ENCODE data around the gene HIPK2.

The HIPK2 gene

DNA sequence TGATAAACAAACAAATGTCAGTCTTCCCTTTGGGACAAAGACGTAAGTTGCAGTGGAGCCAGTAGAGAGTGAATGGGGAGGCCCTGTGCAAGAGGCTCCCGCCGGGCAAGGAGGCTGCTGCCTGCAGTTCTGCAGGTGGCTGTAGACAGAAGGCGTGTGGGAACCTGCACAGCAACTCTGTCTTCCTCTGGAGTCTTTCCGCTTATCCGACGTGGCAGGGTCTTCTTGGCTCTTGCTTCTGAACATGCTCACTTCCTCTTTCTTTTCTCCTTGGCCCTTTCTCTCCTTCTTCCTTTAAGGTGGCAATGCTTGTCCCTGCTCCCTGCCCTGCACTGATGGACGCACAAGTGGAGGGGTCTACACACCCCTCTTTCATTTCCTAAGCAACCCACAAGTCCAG lies 122.5 kb downstream of the HIPK2 start:
- FAIRE-seq (no peak), DNase-seq (ENCODE audit: low spot score) (no peak)

DNA sequence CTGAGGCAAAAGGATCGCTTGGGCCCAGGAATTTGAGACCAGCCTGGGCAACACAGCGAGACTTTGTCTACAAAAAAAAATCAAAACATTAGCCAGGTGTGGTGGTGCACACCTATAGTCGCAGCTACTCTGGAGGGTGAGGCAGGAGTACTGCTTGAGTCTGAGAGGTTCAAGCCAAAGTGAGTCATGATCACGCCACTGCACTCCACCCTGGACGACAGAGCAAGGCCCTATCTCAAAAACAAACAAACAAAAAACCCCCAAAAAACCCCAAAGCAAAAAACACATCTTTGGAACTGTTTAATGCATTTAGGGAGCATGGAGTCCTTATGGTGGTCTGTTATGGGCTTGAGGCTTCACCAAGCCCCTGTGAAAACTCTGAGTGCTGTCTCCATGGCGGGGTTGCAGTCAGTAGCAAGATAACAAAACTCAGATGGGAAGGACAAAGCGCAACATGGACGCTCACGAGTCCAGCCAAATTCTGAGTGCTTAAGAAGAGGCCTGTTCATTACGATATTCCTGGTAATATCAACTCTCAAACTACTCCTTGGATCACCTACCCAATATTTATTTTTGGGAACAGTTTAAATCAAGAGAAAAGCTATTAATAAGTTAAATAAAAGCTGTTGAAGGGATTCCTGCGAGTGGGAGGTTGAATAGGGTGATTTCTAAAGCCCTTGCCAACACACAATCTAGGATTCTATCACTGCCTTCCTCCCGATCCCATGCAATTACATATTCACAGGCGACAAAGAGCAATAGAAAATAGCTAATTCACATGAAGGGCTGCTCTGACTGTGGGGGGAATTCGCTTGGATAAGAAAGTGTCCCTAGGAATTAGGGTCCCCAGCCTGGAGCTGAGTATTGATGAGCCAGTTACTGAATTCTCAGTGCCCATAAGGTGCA lies 123.3 kb downstream of the HIPK2 start:
- FAIRE-seq, result no peak

DNA sequence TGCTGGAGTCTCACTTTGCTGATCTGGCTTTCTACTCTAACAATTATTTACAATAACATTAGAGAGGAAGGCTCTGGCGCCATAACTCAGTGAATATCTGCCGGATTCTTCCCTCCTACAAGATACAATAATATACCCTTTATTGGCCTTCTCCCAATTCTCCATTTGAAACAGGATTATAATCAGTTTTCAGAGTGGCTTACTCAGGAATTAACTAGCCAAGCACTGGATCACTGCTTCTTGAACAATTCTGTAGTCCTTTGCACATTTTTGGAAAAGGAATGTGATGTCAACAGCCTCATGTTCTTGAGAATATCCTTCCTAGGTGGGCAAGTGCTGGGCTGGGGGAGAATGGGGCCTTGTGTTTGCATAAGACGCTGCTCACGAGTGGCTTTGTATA lies 125.9 kb downstream of the HIPK2 start:
- DNase-seq (ENCODE audit: low spot score), result no peak
- FAIRE-seq, result no peak

More for the DNA sequence above, 123.3 kb downstream of the HIPK2 start:
- no peak for DNase-seq (ENCODE audit: low spot score)

DNA sequence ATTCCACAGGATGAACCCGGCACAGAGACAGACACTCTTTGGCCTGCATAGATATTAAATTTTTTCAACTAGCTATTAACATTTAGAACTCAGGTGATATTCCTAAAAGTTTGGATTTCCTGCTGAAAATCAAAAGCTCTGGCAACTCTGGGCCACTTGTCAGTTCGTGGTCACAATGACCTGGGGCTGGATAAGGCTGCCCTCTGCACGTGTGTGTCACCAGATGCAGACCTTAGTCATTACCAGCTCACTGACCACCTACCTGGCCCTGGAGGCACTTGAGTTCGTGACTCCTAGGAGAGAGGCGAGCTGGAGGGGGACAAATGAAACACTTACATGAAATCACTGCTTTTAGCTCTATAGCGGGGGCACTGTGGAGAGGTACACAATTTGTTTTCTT lies 126.5 kb downstream of the HIPK2 start:
- FAIRE-seq (peak; percentile 76), DNase-seq (ENCODE audit: low spot score) (peak; percentile 67)

DNA sequence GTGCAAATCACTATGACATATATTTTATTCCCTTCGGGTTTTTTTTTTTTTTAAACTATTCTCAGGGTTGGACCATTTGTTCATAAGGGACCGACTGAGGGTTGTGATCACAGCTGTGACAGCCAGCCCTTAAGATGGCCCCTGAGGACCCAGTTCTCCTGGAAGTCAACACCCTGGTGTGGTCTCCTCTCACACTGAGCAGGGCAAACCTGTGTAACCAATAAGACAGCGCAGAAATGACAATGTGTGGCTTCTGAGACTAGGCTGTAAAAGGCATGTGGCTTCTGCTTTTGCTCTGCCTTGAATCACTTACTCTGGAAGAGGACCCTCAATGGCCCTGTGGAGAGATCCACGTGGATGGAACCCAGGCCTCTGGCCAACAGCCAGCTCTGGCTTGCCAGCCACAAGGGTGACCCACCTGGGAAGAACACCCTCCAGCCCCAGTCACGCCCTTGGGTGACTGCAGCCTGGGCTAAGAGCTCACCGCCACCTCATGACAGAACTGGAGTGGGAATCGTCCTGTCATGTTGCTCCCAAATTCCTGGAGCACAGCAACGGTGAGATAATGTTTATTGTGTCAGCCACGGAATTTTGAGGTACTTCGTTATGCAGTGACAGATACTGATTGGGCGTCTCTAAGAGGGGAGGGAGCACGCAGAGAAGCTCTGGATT lies 127.2 kb downstream of the HIPK2 start:
- FAIRE-seq (no peak), DNase-seq (ENCODE audit: low spot score) (no peak)

DNA sequence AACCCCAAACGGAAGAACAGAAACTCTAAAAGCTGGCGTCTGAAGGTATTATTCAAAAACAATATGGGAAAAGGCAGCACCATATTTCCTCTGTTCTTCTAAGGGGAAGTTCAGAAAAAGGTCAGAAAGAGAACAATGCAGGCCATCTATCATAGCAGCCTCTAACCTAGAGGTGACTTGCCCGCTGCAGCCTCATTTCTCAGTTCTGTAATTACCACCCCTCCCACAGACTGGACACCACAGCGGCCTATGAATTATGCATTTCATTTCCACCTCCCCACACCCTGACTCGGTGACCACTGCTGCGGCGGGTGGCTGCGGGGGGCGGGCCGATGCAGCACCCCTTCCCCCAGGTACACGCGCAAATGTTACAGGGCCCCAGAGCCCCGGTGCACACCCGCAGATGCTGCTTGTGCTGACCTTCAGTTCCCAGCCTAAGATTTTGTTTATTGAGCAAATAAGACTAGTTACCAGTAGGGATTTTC lies 128.8 kb downstream of the HIPK2 start:
- DNase-seq (ENCODE audit: low spot score) (no peak), FAIRE-seq (no peak)

DNA sequence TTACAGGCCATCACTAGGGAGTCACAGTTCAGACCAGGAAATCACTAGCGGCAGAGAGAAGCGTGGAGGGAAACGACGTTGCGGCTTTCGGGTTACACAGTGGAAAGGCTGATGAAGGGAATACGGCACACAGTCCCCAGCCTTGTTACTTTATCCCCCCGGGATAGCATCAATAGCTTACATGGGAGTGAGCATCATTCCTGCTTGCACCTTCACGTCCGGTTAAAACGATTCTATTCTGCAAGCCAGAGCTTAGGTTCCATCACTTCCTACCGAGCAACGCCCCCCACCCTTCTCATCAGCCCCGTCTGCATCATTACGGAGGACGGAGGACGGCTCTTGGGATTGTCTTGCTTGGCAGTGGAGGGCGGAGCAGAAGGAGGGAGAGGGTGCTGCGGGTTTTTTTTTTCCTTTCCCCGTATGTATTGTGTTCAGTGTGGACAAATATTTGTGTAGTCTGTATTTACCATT lies 129.4 kb downstream of the HIPK2 start:
- DNase-seq (ENCODE audit: low spot score) (no peak), FAIRE-seq (no peak)

DNA sequence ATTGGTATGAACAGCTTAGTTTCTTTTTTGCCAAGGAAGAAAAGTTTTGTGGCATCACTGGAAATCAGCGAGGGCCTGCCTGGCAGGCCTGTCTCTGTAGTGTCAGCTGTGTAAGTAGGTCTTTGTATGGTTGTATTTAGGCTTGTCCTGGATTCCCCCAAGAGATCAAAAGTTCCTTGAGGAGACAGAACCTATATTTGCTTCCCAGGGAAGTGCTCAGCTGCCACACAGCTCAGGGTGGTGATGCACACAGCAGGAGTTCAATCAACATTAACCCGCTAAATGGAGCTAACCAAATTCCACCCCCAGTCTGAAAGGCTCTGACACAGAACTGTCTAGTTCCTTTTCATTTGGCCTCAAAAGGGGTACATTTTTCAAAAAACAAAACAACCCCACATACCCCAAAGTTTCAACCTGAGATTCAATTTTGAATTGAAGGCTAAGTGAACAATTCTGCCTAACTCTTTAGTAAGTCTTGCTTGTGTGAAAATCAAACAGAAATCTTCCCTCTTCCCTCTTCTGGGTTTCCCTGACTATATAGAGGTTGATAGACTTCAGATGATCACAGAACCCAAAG lies 129.9 kb downstream of the HIPK2 start:
- FAIRE-seq (no peak), DNase-seq (ENCODE audit: low spot score) (no peak)

DNA sequence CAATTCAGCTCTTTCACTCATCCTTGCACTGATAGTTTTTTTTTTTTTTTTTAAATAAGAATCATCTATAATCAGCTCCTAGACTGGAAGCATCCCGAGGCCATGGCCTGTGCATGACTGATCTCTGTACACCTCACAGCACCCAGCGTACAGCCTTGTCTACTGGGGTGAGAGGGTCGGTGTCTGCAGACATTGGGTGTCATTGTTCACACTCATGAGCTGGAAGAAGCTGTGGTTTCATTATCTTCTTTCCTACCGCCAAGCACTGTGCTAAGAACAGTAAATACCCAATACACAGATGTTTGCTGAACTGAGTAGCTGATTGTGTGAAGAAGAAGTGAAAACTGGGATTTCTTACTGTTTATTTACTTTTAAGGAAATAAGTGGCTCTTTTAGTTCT lies 130.7 kb downstream of the HIPK2 start:
- FAIRE-seq (no peak), DNase-seq (ENCODE audit: low spot score) (no peak)

DNA sequence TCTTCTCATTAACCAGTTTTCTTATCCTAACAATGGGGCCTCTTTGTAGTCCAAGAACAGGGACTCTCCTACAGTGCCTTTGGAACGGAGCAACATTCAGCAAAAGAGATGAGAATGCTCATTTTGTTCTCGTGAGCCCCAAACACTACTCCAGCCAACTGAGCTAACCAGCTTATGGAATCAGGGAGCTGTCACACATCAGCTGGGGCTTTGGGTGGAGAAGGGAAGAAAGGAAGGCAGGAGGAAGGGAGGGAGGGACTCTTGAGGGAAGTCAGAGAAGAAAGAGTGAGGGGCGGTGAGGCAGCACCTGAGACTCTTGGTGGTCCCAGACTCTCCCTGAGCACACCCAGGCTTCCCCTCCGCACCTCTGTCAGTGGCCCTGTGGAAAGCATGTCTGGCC lies 131.2 kb downstream of the HIPK2 start:
- no peak for FAIRE-seq
- no peak for DNase-seq (ENCODE audit: low spot score)

DNA sequence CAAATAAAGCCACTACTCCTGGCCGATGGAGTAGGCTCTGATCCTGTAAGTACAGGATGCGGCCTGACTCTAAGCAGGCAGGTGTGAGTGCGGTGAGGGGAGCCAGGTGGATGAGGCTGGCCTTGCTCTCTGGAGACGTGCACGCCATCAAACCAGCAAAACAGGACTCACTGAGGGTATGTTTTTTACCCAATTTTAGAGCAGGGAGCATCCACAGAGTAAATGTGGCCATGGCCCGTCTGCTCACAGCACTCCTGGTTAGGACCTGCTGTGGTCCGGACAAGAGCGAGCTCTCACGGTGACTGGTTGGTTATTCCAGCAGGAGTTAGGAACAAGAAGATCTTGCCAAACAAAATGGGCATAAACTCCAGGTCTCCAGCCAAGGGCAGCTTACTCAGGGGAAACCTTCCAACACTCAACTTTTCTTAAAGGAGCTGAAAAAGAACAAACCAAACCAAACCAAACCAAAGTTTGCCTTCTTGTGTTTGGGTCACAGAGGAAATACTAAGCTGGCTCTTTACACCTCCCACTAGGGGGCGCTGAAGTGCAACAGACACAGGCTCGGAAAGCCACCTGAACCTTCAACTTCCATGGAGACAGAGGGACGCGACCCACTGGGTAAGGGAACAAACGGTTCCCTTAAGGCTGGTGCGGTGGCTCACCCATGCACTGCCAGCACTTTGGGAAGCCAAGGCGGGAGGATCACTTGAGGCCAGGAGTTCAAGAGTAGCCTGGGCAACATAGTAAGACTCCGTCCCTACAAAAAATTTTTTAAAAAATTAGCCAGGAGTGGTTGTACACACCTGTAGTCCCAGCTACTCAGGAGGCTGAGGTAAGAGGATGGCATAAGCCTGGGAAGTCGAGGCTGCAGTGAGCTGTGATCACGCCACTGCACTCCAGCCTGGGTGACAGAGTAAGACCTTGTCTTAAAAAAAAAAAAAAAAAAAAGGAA lies 131.9 kb downstream of the HIPK2 start:
- DNase-seq (ENCODE audit: low spot score) (peak; percentile 71), FAIRE-seq (peak; percentile 5)

DNA sequence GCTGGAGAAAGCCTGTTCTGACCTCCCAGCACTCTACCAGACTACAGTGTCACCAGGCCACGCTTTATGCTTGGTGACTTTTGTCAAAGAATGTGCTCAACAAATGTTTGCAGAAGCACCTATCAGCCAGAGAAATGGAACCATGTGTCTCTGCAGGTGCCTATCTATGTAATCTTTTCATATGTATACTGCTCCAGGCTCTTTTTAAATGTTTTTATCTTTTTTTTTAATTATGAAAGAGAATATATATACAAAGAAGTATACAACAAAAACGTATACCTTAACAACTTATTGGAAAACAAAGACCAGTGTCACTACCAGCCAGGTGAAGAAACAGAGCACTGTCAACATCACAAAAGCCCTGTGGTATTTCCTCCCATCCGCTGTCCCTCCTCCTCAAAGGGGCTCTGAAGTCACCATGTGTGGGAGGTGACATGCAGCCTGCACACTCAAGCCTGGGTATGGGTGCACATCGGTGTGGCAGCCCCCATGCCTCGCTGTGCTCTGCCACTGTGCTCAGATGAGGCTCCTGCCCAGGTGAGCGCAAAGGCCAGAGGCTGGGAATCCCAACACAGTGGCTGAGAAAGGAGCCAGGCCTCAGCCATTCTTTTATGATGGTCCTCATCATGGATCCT lies 133.7 kb downstream of the HIPK2 start:
- FAIRE-seq, result no peak
- DNase-seq (ENCODE audit: low spot score), result no peak

DNA sequence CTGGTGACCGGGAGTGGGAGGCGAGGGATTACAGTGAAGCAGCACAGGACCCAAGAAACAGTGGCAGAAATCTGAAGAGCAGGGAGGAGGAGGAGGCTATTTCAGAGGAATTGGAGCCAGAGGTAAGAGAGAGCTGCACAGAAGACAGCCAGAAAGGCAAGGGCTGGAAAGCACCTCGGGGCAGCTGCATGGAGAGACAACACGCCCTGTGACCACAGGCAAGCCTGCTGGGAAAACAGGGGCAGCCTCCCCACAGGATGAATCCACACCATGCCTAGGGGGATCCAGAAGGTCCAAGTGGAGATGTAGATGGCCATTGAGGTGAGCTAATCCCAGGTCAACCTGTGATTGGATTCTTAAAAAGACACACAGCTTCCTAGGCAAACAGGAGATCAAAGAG lies 135.5 kb downstream of the HIPK2 start:
- no peak for FAIRE-seq
- no peak for DNase-seq (ENCODE audit: low spot score)

DNA sequence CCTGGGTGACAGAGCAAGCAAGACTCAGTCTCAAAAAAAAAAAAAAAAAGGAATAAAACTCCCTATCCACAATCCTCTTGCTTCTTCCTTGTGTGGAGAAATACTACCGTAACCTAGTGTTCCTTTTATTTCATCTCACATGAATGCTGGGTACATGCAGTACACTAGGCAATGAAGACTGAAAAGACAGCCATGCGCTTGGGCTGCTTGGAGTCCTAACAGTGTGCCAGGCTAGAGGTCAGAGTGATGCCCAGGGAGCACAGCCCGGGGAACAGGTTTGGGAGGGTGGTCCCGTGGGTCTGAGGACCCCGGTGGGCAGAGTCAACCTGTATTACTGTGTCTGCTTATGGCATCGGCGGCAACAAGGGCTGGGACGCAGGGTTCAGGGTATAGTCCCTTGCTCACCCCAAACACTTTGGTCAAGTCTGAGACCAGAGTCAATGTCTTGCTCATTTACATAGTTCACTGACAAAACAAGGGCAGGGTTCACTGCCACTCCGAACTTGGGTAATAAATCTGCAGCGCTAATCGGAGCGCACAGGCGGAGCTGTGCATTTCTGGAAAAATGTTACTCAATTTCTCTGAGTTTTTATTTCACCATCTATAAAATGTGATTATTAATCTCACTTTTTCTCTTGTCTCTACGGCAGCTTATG lies 136.3 kb downstream of the HIPK2 start:
- DNase-seq (ENCODE audit: low spot score) (no peak), FAIRE-seq (no peak)

DNA sequence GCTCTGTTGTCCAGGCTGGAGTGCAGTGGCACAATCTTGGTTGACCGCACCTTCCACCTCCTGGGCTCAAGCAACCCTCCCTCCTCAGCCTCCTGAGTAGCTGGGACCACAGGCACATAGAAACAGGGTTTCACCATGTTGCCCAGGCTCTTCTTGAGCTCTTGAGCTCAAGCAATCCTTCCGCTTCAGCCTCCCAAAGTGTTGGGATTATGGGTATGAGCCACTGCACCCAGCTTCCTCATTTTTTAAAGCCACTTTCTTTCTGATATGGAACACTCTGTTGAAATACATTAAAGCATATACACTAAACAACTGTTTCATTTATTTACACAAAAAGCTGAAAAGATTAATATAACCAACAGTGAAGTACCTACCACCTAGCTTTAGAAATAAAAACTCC lies 137.1 kb downstream of the HIPK2 start:
- no peak for FAIRE-seq

DNA sequence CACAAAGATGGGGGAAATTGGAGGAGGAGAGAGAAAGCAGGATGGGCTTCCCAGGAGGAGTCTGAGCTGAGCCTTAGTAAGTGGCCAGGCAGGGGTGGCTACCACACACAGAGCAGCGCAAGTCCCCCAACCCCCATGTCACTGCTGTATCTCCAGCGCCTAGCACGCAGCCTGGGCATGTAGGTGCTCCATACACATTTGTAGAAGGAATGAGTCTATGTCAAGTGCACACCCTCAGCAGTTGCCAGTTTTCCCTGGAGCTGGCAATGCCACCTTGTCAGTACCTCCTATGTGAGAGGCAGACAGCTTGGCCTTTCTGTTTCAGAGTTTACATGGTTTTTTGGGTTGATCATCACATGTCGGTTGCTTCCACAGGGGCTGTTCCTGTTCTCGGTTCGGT lies 138.2 kb downstream of the HIPK2 start:
- FAIRE-seq, result no peak
- DNase-seq (ENCODE audit: low spot score), result no peak

More for the DNA sequence above, 137.1 kb downstream of the HIPK2 start:
- DNase-seq (ENCODE audit: low spot score), result no peak

DNA sequence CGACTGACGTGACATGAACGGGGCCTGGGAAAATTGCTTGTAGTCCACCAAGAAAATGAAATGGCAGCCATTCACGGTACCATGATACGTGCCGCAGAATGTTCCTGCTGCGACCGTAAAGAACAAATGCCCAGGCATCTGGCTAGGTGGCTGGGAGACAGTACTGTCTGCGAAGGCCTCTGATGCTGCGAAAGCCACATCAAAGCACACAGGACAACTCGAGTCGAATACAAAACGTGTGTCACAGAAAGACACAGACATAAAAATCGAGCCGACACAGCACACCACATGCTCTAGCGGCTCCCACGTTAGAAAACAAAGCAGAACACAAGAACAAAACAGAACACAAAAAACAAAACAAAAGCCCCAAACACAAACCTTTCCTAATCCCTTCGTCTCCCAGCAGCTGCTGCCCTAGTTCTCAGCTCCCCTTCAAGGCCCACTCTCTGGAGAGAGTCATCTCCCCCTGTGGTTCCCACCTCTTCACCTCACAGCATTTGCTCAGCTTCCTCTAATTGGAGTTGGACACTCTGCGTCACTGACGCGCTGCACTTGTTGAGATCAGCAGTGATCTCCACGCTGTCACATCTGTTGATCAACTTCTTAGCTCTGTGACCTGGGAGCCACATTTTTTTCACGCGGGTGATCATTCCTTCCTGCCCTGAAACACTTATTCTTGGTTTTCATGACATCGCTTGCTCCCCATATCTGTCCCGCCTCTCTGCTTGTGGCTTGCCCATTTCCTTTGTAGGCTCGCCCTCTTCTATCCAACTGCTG lies 142.1 kb downstream of the HIPK2 start:
- no peak for DNase-seq (ENCODE audit: low spot score)
- no peak for FAIRE-seq

DNA sequence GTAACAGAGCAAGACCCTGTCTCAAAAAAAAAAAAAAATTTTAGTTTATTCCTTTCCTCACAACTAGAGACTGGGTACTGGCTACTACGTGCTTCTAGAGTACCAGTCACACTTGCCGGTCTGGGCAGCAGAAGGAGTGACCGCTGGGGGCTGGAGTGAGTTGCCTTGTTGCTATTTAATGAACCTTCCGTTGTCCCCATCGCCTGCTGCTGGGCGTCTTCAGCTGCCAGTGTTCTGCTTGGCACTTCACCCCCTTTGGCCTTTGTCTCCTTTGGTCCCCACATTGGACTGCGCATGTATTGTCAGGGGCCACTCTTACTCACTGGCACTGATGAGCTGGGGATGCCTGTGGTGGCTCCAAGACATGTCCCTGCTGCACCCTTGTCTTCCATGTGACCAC lies 143.7 kb downstream of the HIPK2 start:
- no peak for DNase-seq (ENCODE audit: low spot score)
- FAIRE-seq, result no peak

DNA sequence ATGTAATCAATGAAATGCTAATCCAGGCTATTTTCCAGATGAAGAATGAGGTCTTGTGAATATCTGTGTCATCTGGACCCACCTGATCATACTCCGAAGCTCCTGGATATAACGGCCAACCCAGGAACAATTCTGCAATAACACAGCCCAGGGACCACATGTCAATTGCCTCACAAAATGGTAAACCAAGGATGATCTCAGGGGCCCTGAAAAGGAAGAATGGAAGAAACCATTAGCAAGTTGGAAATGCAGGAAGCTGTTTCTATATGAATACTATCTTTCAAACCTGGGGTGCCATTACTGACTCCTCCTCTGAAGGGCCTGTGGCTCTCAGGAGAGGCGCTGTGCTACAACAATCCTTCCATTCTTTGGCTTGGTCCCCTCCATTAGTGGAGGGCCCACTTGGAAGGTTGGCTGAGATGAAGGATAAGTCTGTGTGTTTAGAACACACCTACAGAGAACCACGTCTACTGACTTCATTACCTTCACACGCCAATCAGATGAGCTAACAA lies 146.2 kb downstream of the HIPK2 start:
- FAIRE-seq (no peak), DNase-seq (ENCODE audit: low spot score) (no peak)
